Germinal center (tissue), 1 donor: Measurements from ENCODE around the gene ATP6V0C.
"Not testable (repeated sequence)": the region's sequence is repeated elsewhere in the genome, so short reads cannot be mapped to it uniquely, and the experiment has no call there.

Experiments
- DNase-seq: peaks from one replicate; pipeline ENCODE4 v3.0.0; 2012; ENCODE audit warnings: mixed read lengths, low spot score

Gene ATP6V0C

DNA sequence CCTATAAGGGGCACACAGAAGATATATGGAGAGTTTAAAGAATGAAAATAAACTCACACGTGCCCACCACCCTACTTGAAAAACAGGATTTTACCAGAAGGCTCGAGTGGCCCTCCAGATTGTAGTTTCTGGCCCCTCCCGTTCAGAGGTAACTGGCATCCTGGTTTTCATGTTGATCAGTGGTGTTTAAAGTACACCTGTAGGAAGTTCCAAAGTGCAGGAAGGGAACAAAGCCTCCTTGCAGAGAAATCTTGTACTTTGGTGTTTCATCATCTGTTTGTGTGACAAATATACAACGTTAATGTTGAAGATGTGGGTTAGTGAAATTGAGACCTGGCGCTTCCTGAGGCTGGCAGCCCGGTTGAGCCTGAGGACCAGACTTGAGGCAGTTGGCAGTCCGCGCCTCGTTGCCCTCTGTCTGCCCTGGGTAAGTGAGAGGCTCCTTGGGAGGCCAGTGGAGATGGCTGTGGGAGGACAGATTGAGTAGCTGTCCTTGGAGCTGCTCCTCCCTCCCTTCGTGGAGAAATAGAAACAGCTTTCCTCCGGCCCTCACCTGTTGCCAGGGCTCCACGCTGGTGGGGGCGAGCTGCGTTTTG is 36.6 kb downstream of the ATP6V0C start:
- DNase-seq: not testable (repeated sequence)

DNA sequence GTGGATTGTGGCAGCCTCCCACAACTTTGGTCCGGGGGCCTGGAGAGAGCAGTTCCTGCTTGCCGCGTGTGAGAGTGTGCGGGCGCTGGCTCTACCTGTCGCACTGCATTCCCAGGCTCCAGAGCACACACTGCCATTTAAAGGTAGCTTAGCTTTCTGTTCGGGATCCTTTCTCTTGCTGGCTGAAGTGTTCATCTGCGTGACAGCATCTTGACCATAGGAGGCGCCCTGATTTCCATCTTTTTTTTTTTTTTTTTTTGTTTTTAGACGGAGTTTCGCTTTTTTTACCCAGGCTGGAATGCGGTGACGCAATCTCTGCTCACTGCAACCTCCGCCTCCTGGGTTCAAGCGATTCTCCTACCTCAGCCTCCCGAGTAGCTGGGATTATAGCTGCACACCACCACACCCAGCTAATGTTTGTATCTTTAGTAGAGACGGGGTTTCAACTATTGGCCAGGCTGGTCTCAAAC is 37.7 kb downstream of the ATP6V0C start:
- not testable (repeated sequence) for DNase-seq

DNA sequence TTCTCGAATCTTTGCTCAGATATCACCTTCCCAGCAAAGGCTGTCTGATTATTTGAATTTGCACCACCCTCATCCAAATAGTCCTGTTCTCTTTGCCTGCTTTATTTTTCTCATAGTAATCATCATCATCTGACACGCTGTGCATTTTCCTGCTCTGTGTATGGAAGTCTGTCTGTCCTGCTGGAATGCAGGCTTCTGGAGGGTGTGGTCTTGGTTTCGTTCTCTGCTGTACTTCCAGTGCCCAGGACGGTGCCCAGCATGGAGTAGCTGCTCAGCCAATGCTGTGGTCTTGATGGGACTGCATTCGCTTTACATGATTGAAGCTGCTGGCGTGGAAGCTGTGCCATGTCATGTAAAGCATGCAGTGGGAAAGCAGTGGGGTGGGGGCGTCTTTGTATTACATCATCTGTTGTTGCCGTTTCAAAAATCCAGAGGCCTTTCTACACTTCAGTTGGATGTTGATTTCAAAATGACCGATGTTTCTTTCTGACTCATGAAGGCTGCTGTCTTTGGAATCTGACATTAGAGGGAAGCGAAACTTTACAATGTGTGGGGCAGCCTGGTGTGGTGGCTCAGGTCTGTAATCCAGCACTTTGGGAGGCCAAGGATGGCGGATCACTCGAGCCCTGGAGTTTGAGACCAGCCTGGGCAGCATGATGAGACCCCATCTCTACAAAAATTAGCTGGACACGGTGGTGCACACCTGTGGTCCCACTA is 41.1 kb downstream of the ATP6V0C start:
- not testable (repeated sequence) for DNase-seq

DNA sequence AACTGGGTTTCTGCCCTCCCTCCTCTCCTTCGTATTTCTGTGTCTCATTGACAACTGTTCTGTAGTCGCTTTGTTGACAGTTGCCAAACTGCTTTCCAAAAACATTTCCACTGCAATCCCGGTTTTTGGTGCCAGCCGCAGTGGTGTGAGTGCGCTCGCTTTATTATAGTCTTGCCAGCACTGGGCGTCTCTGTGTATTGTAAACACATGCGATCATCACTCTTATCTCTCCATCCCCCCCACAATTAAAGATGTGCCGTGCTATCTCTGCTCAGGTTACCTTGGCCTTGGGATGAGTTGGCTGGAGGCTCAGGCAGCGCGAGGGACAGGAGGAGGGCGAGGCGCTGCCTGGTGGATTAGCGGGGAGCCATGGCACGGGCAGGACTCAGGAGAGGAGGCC is 43.4 kb downstream of the ATP6V0C start:
- DNase-seq: not testable (repeated sequence)

DNA sequence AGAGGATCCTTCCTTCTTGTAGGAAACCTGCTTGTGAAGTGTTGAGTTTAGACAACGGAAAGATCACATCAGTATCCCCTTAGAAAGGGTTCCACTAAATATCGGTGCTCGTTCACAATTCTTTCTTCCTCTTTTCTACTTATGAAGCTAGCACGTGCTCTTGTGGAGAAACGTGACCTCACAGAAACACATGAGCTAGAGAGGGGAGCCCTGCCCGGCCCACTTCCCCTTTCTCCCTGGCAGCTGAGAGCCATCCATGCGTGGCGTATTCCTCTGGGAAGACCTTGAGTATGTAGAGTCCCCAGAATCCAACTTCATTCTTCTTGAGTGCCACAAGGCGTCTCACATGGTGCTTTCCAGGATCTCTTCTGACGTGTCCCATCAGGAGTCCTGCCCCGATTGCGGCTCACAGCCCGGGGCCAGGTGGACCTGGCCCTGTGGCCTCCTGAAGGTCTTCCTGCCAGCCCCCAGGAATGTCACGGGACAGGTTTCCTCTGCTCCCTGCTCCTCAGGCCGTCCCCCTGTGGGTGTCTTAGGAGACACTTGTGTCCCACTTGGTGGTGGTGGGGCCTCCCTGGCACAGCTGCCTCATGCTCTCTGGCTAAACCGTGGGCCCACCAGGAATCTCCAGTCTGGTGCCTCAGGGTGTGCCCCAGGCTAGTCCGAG is 46.5 kb downstream of the ATP6V0C start:
- DNase-seq: not testable (repeated sequence)

DNA sequence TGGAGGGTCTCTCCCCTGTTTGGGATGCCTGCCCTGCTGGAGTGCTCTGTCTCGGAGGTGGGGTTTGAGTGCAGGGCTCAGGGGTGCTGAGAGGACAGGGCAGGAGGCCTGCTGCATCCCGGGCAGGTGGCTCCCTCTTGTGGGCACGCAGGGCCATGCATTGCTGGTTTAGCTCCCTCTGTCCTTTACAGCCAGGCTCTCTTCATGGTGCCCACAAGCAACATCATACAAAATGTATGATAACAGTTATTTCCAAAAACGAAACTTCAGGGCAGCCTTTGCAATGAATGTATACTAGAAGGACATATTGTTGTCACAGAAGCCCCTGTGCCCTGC is 47.0 kb downstream of the ATP6V0C start:
- DNase-seq: not testable (repeated sequence)

DNA sequence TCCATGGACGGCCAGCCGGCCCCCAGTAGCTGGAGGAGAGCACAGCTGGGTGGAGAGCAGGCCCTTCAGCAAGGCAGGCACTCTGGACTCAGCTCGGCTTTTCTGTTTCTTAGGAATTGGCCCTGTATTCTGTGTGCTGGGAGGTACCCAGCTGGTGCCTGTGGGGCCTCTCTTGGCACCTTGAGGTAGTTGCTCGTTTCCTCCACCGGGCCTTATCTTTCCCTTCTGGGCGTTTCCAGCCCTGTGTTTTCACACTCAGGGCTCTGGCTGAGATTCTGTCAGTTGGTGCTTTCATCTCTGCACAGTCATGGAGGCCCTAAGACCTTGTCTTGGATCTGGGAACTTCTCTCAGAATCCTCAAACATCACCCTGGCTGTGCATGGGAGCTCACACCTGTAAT is 53.8 kb downstream of the ATP6V0C start:
- DNase-seq: not testable (repeated sequence)

DNA sequence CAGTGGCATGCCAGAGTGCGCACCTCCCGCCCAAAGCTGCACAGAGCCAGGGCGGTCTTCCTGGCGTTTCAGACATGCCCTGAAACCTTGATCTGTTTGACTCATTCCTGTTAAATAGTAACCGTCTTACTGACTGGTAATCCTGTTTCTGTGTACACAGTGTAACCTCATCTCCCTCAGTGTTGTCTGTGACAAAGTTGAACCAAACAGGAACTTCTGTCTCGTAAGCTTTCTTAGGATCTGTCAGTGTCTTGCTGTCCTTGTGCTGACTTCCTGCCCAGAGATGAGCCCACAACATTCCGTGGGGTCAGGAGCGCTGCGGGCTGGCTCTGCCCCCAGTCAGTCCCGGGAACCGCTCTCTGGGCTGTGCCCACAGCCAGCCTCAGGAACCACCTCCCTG is 54.8 kb downstream of the ATP6V0C start:
- DNase-seq: not testable (repeated sequence)
